HepG2 (cell line): ENCODE measurements around the gene ULBP2. TPM values are rescaled to one million over a fixed set of nuclear protein-coding genes. Genes with fewer than 3 reads are reported as not detected.
A peak's percentile ranks its signal among the peaks of the same experiment; 100 is the strongest.

Experiments
- ATF7-NPFF ChIP-seq: sonication (generic); formaldehyde crosslinking; IDR thresholded peaks from 2 replicates; pipeline ENCODE4 v1.8.1; 2023; ENCODE audit warnings: mild to moderate bottlenecking, low read depth, missing genetic modification reagents, moderate library complexity
- ETV5 ChIP-seq: IDR thresholded peaks from 2 replicates; pipeline ENCODE4 v1.6.1; 2018; ENCODE audit warnings: missing biosample characterization, missing genetic modification reagents, inconsistent platforms, borderline replicate concordance
- GPN1 ChIP-seq: sonication (generic); formaldehyde crosslinking; IDR thresholded peaks from 2 replicates; pipeline ENCODE4 v1.5.1; 2020; ENCODE audit warnings: missing genetic modification reagents, borderline replicate concordance
- MTF1 ChIP-seq: sonication (generic); formaldehyde crosslinking; IDR thresholded peaks from 2 replicates; pipeline ENCODE4 v1.5.0; 2020; ENCODE audit warnings: missing genetic modification reagents
- RAD51 ChIP-seq: fragments of 450-650 bp; IDR thresholded peaks from 2 replicates; pipeline ENCODE4 v1.6.1; 2016; ENCODE audit warnings: borderline replicate concordance
- ZNF225 ChIP-seq: sonication (generic); formaldehyde crosslinking; IDR thresholded peaks from 2 replicates; pipeline ENCODE4 v1.4.0; 2020; ENCODE audit warnings: mild to moderate bottlenecking, missing genetic modification reagents
- ZNF263 ChIP-seq: sonication (generic); formaldehyde crosslinking; IDR thresholded peaks from 2 replicates; pipeline ENCODE4 v1.4.0; 2020; ENCODE audit warnings: missing genetic modification reagents
- ZNF749 ChIP-seq: sonication (generic); formaldehyde crosslinking; IDR thresholded peaks from 2 replicates; pipeline ENCODE4 v1.8.0; 2022; ENCODE audit warnings: mild to moderate bottlenecking, missing genetic modification reagents, moderate library complexity, borderline replicate concordance
- polyA plus RNA-seq, 8 experiments: library from polyadenylated mRNA; depleted of rRNA in 3 of 8; stranded (reverse) in 7 of 8; unstranded in 1 of 8; fragments of >200 nt; fragmentation: Illumina TruSeq in 4 of 8; extraction: Trizol in 4 of 8; gene quantifications; 2 replicates each; pipeline versions ENCODE4 v1.2.1 to v1.2.3, GENCODE V29; 2011 to 2016; ENCODE audit warnings: low read depth in 4 of 8, missing spikeins in 1 of 8, mixed read lengths in 1 of 8; ENCODE audit not compliant: insufficient read depth in 1 of 8
- total RNA-seq, 5 experiments: library from RNA; depleted of rRNA; stranded (reverse); fragments of >200 nt; fragmentation: Illumina TruSeq; extraction: Trizol; gene quantifications; 2 replicates each; pipeline ENCODE4 v1.2.3, GENCODE V29; 2016; ENCODE audit warnings: low read depth in 1 of 5
- TF ChIP-seq, protein P1 (sequence below): sonication (generic); formaldehyde crosslinking; IDR thresholded peaks from 2 replicates; pipeline ENCODE4 v1.4.0; 2020; ENCODE audit warnings: missing genetic modification reagents, borderline replicate concordance
- TF ChIP-seq, protein P2 (sequence below): sonication (generic); formaldehyde crosslinking; IDR thresholded peaks from 2 replicates; pipeline ENCODE4 v1.4.0; 2020; ENCODE audit warnings: missing genetic modification reagents
- TF ChIP-seq, protein P3 (sequence below): sonication (generic); formaldehyde crosslinking; IDR thresholded peaks from 2 replicates; pipeline ENCODE4 v1.5.1; 2020; ENCODE audit warnings: missing genetic modification reagents, mild to moderate bottlenecking, borderline replicate concordance
- TF ChIP-seq, protein P4 (sequence below): sonication (generic); formaldehyde crosslinking; IDR thresholded peaks from 2 replicates; pipeline ENCODE4 v1.8.1; 2023; ENCODE audit warnings: mild to moderate bottlenecking, missing genetic modification reagents

ULBP2 gene
- total and polyA plus RNA-seq, 2 of the 13 experiments (the other 11 are each of a cell fraction or from before 2014, with no cell fraction given): not detected

GRCh38 chr6:149938571-149939355 is 3.1 kb upstream of the ULBP2 start (continued):
- TF ChIP-seq, protein P1, sequence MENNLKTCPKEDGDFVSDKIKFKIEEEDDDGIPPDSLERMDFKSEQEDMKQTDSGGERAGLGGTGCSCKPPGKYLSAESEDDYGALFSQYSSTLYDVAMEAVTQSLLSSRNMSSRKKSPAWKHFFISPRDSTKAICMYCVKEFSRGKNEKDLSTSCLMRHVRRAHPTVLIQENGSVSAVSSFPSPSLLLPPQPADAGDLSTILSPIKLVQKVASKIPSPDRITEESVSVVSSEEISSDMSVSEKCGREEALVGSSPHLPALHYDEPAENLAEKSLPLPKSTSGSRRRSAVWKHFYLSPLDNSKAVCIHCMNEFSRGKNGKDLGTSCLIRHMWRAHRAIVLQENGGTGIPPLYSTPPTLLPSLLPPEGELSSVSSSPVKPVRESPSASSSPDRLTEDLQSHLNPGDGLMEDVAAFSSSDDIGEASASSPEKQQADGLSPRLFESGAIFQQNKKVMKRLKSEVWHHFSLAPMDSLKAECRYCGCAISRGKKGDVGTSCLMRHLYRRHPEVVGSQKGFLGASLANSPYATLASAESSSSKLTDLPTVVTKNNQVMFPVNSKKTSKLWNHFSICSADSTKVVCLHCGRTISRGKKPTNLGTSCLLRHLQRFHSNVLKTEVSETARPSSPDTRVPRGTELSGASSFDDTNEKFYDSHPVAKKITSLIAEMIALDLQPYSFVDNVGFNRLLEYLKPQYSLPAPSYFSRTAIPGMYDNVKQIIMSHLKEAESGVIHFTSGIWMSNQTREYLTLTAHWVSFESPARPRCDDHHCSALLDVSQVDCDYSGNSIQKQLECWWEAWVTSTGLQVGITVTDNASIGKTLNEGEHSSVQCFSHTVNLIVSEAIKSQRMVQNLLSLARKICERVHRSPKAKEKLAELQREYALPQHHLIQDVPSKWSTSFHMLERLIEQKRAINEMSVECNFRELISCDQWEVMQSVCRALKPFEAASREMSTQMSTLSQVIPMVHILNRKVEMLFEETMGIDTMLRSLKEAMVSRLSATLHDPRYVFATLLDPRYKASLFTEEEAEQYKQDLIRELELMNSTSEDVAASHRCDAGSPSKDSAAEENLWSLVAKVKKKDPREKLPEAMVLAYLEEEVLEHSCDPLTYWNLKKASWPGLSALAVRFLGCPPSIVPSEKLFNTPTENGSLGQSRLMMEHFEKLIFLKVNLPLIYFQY (CRISPR knock-in tag): no peak
- TF ChIP-seq ZNF263: peak; percentile 44; the same call in 1 of the 2 replicates
- no peak for TF ChIP-seq ATF7-NPFF (CRISPR knock-in tag)
- no peak for TF ChIP-seq RAD51
- no peak for TF ChIP-seq ZNF749 (CRISPR knock-in tag)
- no peak for TF ChIP-seq ETV5 (CRISPR knock-in tag)
- TF ChIP-seq, protein P2, sequence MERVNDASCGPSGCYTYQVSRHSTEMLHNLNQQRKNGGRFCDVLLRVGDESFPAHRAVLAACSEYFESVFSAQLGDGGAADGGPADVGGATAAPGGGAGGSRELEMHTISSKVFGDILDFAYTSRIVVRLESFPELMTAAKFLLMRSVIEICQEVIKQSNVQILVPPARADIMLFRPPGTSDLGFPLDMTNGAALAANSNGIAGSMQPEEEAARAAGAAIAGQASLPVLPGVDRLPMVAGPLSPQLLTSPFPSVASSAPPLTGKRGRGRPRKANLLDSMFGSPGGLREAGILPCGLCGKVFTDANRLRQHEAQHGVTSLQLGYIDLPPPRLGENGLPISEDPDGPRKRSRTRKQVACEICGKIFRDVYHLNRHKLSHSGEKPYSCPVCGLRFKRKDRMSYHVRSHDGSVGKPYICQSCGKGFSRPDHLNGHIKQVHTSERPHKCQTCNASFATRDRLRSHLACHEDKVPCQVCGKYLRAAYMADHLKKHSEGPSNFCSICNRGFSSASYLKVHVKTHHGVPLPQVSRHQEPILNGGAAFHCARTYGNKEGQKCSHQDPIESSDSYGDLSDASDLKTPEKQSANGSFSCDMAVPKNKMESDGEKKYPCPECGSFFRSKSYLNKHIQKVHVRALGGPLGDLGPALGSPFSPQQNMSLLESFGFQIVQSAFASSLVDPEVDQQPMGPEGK (CRISPR knock-in tag): no peak
- no peak for TF ChIP-seq GPN1 (CRISPR knock-in tag)
- TF ChIP-seq, protein P3, sequence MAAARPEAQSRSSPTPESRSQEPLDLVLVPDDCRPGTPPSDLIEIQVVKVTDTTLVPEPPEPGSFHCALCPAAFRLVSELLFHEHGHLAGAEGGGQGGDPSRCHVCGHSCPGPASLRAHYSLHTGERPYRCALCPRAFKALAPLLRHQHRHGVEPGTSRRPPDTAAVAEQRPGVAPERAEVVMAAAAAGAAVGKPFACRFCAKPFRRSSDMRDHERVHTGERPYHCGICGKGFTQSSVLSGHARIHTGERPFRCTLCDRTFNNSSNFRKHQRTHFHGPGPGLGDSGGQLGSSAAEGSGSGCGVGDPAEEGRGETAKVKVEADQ (CRISPR knock-in tag): no peak
- TF ChIP-seq MTF1 (CRISPR knock-in tag): no peak
- TF ChIP-seq, protein P4, sequence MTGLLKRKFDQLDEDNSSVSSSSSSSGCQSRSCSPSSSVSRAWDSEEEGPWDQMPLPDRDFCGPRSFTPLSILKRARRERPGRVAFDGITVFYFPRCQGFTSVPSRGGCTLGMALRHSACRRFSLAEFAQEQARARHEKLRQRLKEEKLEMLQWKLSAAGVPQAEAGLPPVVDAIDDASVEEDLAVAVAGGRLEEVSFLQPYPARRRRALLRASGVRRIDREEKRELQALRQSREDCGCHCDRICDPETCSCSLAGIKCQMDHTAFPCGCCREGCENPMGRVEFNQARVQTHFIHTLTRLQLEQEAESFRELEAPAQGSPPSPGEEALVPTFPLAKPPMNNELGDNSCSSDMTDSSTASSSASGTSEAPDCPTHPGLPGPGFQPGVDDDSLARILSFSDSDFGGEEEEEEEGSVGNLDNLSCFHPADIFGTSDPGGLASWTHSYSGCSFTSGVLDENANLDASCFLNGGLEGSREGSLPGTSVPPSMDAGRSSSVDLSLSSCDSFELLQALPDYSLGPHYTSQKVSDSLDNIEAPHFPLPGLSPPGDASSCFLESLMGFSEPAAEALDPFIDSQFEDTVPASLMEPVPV (CRISPR knock-in tag): no peak
- 0 out of 2 replicates have a peak, but pooled peaks have one; percentile 71 for TF ChIP-seq ZNF225 (CRISPR knock-in tag)
